ENCODE measurements around the gene RPL37A. TPM values are rescaled to one million over a fixed set of nuclear protein-coding genes. Genes with fewer than 3 reads are reported as not detected.

RPL37A gene
- total RNA-seq, 1 donor from 2014 or later: 4,501 TPM

DNA sequence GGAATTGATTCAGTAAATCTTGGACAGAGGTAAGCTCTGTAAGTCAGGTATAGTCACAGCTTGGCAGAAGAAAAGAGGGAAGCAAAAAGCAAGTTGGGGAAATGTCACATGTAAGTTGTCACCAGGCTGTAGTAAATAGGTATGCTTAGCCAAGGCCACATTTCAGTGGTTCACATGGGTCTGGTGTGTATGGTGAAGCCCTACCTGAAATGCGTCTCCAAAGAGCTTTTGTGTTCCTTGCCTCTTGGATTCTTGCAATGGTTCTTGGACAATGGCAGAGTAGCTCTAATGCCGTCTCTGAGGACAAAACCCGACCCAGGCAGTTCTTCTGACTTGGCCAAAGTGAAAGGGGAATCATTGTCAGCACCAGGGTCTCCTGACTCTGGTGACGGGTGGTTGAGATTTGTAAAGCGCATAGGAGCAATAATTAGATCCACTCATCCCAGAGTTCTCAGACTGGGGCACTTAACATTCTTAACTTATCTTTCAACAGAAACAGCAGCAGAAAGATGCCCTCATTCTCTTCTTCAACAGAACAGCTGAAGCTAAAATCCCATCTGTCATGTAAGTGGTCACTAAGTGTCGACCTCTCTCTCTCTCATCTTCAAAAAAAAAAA is 34.4 kb upstream of the RPL37A start:
- H3K9me3 Mint-ChIP-seq: no peaks in the 10 kb centered on the region
- no peaks in the 10 kb centered on the region for H3K4me1 Mint-ChIP-seq
- ATAC-seq (ENCODE audit: low read depth) (no peak), DNase-seq (no peak)
- ChIA-PET POLR2A (no interaction called here), CTCF (no interaction called here)
- H3K27me3 Mint-ChIP-seq: no peaks in the 10 kb centered on the region
- TF ChIP-seq CTCF (IDR thresholded peaks at IDR 0.05): no peak
- intact Hi-C loops (cut with micrococcal nuclease): no loop called here
- no peak overlapping the region for H3K4me3 Mint-ChIP-seq
- H3K27ac Mint-ChIP-seq: no peak overlapping the region
- H3K36me3 Mint-ChIP-seq (ENCODE audit: low read depth): peaks cover 58% of the 10 kb centered on the region

GRCh38 chr2:216465579-216466195 is 33.0 kb upstream of the RPL37A start:
- intact Hi-C loops (cut with micrococcal nuclease): no loop called here
- H3K4me1 Mint-ChIP-seq: no peaks in the 10 kb centered on the region
- H3K36me3 Mint-ChIP-seq (ENCODE audit: low read depth): peaks cover 64% of the 10 kb centered on the region
- H3K4me3 Mint-ChIP-seq: no peak overlapping the region
- no peak overlapping the region for H3K27ac Mint-ChIP-seq
- DNase-seq (no peak), ATAC-seq (ENCODE audit: low read depth) (no peak)
- no peaks in the 10 kb centered on the region for H3K9me3 Mint-ChIP-seq
- ChIA-PET CTCF (no interaction called here), POLR2A (interaction anchor here (1.2 kb wide), 1 partner anchor 10 kb away, joined by 4 read pairs; no protein-coding TSS in a partner anchor)
- no peaks in the 10 kb centered on the region for H3K27me3 Mint-ChIP-seq
- no peak for TF ChIP-seq CTCF (IDR thresholded peaks at IDR 0.05)

GRCh38 chr2:216467845-216468244 is 30.8 kb upstream of the RPL37A start:
- no peak overlapping the region for H3K27ac Mint-ChIP-seq
- peaks cover 61% of the 10 kb centered on the region for H3K36me3 Mint-ChIP-seq (ENCODE audit: low read depth)
- intact Hi-C loops (cut with micrococcal nuclease): no loop called here
- no peaks in the 10 kb centered on the region for H3K27me3 Mint-ChIP-seq
- no peaks in the 10 kb centered on the region for H3K9me3 Mint-ChIP-seq
- DNase-seq (no peak), ATAC-seq (ENCODE audit: low read depth) (no peak)
- CTCF ChIA-PET: no interaction called here
- TF ChIP-seq CTCF (IDR thresholded peaks at IDR 0.05): no peak
- no peaks in the 10 kb centered on the region for H3K4me1 Mint-ChIP-seq
- no peak overlapping the region for H3K4me3 Mint-ChIP-seq
- POLR2A ChIA-PET: interaction anchor here (0.6 kb wide), 1 partner anchor 30 kb away, joined by 3 read pairs; no protein-coding TSS in a partner anchor

DNA sequence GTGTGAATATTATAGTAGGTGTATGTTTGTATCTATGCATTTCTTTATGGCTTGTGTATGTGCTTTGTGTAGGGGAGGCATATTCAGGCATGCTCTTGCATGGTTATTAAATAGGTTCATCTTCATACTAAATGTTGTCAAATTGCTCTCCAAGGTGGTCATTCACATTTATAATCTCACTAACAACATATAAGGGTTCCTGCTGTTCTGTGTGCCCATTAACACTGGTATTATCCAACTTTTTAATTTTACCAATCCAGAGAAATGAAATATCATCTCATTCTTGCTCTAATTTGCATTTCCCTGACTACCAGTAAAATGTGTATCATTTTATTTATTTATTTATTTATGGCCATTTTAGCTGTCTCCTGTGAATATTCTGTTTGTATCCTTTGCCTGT is 29.0 kb upstream of the RPL37A start:
- H3K4me1 Mint-ChIP-seq: peaks cover 1% of the 10 kb centered on the region
- H3K4me3 Mint-ChIP-seq: no peak overlapping the region
- H3K27ac Mint-ChIP-seq: no peak overlapping the region
- no peaks in the 10 kb centered on the region for H3K9me3 Mint-ChIP-seq
- ATAC-seq (ENCODE audit: low read depth): no peak
- H3K27me3 Mint-ChIP-seq: no peaks in the 10 kb centered on the region
- no peak for TF ChIP-seq CTCF (IDR thresholded peaks at IDR 0.05)
- POLR2A ChIA-PET: no interaction called here
- no peak for DNase-seq
- peaks cover 51% of the 10 kb centered on the region for H3K36me3 Mint-ChIP-seq (ENCODE audit: low read depth)
- CTCF ChIA-PET: no interaction called here
- intact Hi-C loops (cut with micrococcal nuclease): no loop called here

- Mint-ChIP-seq H3K4me1 (peaks cover 14% of the 10 kb centered on the region), H3K36me3 (ENCODE audit: low read depth) (peaks cover 47% of the 10 kb centered on the region), H3K27me3 (no peaks in the 10 kb centered on the region), H3K27ac (no peak overlapping the region), H3K9me3 (no peaks in the 10 kb centered on the region), H3K4me3 (no peak overlapping the region)
- POLR2A ChIA-PET: no interaction called here
- CTCF ChIA-PET: no interaction called here
- TF ChIP-seq CTCF (IDR thresholded peaks at IDR 0.05): no peak
- DNase-seq (no peak), ATAC-seq (ENCODE audit: low read depth) (no peak)
- intact Hi-C loops (cut with micrococcal nuclease): no loop called here
These were observed 25.5 kb upstream of the RPL37A start for GRCh38 chr2:216473187-216473586.
